ENCODE data around the gene TANK. TPM values are rescaled to one million over a fixed set of nuclear protein-coding genes. Genes with fewer than 3 reads are reported as not detected.

The TANK gene
- total and polyA plus RNA-seq, 2 of the 8 experiments (the other 6 are each of a cell fraction or from before 2014, with no cell fraction given) = 7.0 to 26.1 TPM

- H2AFZ ChIP-seq (ENCODE audit: low read length) = 0 out of 2 replicates have a peak overlapping the region, but pooled peaks have one; percentile 23
- POLR2A ChIA-PET (ENCODE audit: partially characterized antibody) = no interaction called here
- no peak for FAIRE-seq
- no peak overlapping the region for H2BK15ac ChIP-seq (ENCODE audit: low read length)
- no peaks in the 10 kb centered on the region for H3K79me2 ChIP-seq (ENCODE audit: control insufficient read depth in 1 of 2, insufficient read depth in 2 of 2, low read length in 2 of 2)
- no peaks in the 10 kb centered on the region for H3K79me1 ChIP-seq (ENCODE audit: low read depth, low read length)
- no peak overlapping the region for H3K18ac ChIP-seq (ENCODE audit: extremely low read depth, low read length)
- no peak overlapping the region for H3K4me3 ChIP-seq (ENCODE audit: extremely low read depth in 1 of 4, insufficient read depth in 2 of 4, low read depth in 3 of 4, low read length in 4 of 4)
- no peak overlapping the region for H3K4me2 ChIP-seq (ENCODE audit: insufficient read depth in 1 of 2, low read depth in 2 of 2, low read length in 2 of 2)
- no peak for TF ChIP-seq RNF2 (IDR thresholded peaks at IDR 0.05; ENCODE audit: borderline replicate concordance, low read depth, low read length, missing control alignments, poor library complexity, severe bottlenecking)
- no peak overlapping the region for H3K27ac ChIP-seq (ENCODE audit: low read depth, low read length)
- H3K23me2 ChIP-seq (ENCODE audit: low read depth, low read length) = no peaks in the 10 kb centered on the region
- DNase-seq (ENCODE audit: low read depth in 1 of 2, low spot score in 2 of 2) = no peak
- H3K14ac ChIP-seq (ENCODE audit: insufficient read length) = no peak overlapping the region
- no peaks in the 10 kb centered on the region for H4K20me1 ChIP-seq (replicated peaks in 1 of 2; ENCODE audit: control insufficient read depth in 1 of 2, insufficient read depth in 2 of 2, low read length in 2 of 2)
- H2AK5ac ChIP-seq (ENCODE audit: low read depth, low read length) = no peak overlapping the region
- no peak overlapping the region for H4K8ac ChIP-seq (ENCODE audit: extremely low read depth, insufficient read depth, low read length)
- 84% methylated on average over 2 of the region's 2 CpGs; no CpG with 5 or more reads in 1 of the 2 experiments for WGBS, 2 experiments (ENCODE audit: extremely low coverage in 1 of 2, insufficient coverage in 1 of 2, insufficient read length in 1 of 2, insufficient replicate concordance in 2 of 2, low coverage in 1 of 2, low lambda C conversion rate in 2 of 2, missing lambda C conversion rate in 1 of 2)
- no peak overlapping the region for H3K4ac ChIP-seq (replicated peaks; ENCODE audit: insufficient read length, low read depth, low read length)
- no peak overlapping the region for H2BK5ac ChIP-seq (ENCODE audit: low read depth, low read length)
- no peak overlapping the region for H2BK12ac ChIP-seq (ENCODE audit: low read depth, low read length)
- no peaks in the 10 kb centered on the region for H3K36me3 ChIP-seq (ENCODE audit: control insufficient read depth in 2 of 4, insufficient read depth in 4 of 4, low read length in 3 of 4)
- H3K23ac ChIP-seq (ENCODE audit: insufficient read length) = no peak overlapping the region
- H3K9ac ChIP-seq (replicated peaks in 1 of 4; ENCODE audit: extremely low read depth in 1 of 4, low read depth in 3 of 4, low read length in 3 of 4) = no peak overlapping the region
- H2BK120ac ChIP-seq (replicated peaks; ENCODE audit: low read depth, low read length) = no peak overlapping the region
- CTCF ChIA-PET (ENCODE audit: partially characterized antibody) = interaction anchor here (0.6 to 1.1 kb wide), 2 partner anchors 13 to 18 kb away, joined by 3 to 4 read pairs; no protein-coding TSS in a partner anchor
- no peaks in the 10 kb centered on the region for H3K9me3 ChIP-seq (ENCODE audit: insufficient read depth in 2 of 2, low read depth in 1 of 2, low read length in 1 of 2)
- H4K5ac ChIP-seq (ENCODE audit: insufficient read length, low read depth, low read length) = no peak overlapping the region
- H3K56ac ChIP-seq (replicated peaks; ENCODE audit: insufficient read length, low read depth, low read length) = no peak overlapping the region
- H2BK20ac ChIP-seq (ENCODE audit: low read length) = no peak overlapping the region
- no peak overlapping the region for H4K91ac ChIP-seq (replicated peaks; ENCODE audit: insufficient read length, low read length)
- H3K4me1 ChIP-seq (replicated peaks in 1 of 4; ENCODE audit: control insufficient read depth in 3 of 4, insufficient read depth in 4 of 4, low read length in 3 of 4) = peaks cover 0 to 8% (median 5%) of the 10 kb centered on the region in 4 experiments; a peak in 3 of 7 replicates
- no peaks in the 10 kb centered on the region for H3K27me3 ChIP-seq (replicated peaks in 1 of 4; ENCODE audit: control insufficient read depth in 3 of 4, extremely low read depth in 1 of 4, insufficient read depth in 3 of 4, low read length in 3 of 4)
These were observed 45.0 kb upstream of the TANK start for GRCh38 chr2:161115205-161115604.

Measured in H1 (cell line).